Neural cell (in vitro differentiated cells): ENCODE results near the gene CCDC15.

ENCODE experiments used
- RAD21 ChIP-seq: fragments of 450-650 bp; conservative IDR thresholded peaks from 2 replicates; pipeline ENCODE4 v1.6.1; 2014; ENCODE audit warnings: antibody characterized with exemption, mild to moderate bottlenecking, moderate library complexity
- TF ChIP-seq, protein P1 (sequence below): fragments of 450-650 bp; IDR thresholded peaks from 2 replicates; pipeline ENCODE4 v1.5.1; 2014; ENCODE audit warnings: antibody characterized with exemption, mild to moderate bottlenecking, moderate library complexity; ENCODE audit not compliant: poor library complexity, severe bottlenecking

- TF ChIP-seq, protein P1, sequence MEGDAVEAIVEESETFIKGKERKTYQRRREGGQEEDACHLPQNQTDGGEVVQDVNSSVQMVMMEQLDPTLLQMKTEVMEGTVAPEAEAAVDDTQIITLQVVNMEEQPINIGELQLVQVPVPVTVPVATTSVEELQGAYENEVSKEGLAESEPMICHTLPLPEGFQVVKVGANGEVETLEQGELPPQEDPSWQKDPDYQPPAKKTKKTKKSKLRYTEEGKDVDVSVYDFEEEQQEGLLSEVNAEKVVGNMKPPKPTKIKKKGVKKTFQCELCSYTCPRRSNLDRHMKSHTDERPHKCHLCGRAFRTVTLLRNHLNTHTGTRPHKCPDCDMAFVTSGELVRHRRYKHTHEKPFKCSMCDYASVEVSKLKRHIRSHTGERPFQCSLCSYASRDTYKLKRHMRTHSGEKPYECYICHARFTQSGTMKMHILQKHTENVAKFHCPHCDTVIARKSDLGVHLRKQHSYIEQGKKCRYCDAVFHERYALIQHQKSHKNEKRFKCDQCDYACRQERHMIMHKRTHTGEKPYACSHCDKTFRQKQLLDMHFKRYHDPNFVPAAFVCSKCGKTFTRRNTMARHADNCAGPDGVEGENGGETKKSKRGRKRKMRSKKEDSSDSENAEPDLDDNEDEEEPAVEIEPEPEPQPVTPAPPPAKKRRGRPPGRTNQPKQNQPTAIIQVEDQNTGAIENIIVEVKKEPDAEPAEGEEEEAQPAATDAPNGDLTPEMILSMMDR = no peak
- TF ChIP-seq RAD21 = no peak
These were observed 16.9 kb downstream of the CCDC15 start for GRCh38 chr11:124970925-124971324.
